GM12873 (cell line): Measurements from ENCODE around the gene WDR64.

Experiments
- CTCF ChIP-seq: IDR thresholded peaks from 2 replicates; pipeline ENCODE4 v1.5.1; 2012; ENCODE audit warnings: low read depth, mild to moderate bottlenecking, moderate library complexity, low read length, control low read depth; ENCODE audit not compliant: insufficient read depth; ENCODE audit errors: missing control alignments

WDR64 gene

GRCh38 chr1:241622669-241623068 lies 29.4 kb upstream of the WDR64 start:
- no peak for TF ChIP-seq CTCF

GRCh38 chr1:241624935-241625334 lies 27.1 kb upstream of the WDR64 start:
- no peak for TF ChIP-seq CTCF

- peak; percentile 65 for TF ChIP-seq CTCF
Observed at GRCh38 chr1:241627453-241628259, 24.4 kb upstream of the WDR64 start.

GRCh38 chr1:241630005-241630404 lies 22.1 kb upstream of the WDR64 start:
- TF ChIP-seq CTCF, result no peak

- no peak for TF ChIP-seq CTCF
Observed at GRCh38 chr1:241630476-241630875, 21.6 kb upstream of the WDR64 start.

- no peak for TF ChIP-seq CTCF
Observed at GRCh38 chr1:241630899-241631298, 21.2 kb upstream of the WDR64 start.

GRCh38 chr1:241631674-241632073 lies 20.4 kb upstream of the WDR64 start:
- TF ChIP-seq CTCF, result no peak

GRCh38 chr1:241632987-241633386 lies 19.1 kb upstream of the WDR64 start:
- TF ChIP-seq CTCF, result no peak
